Karpas-422 (cell line): ENCODE measurements around the gene SEMA3G. TPM values are rescaled to one million over a fixed set of nuclear protein-coding genes. Genes with fewer than 3 reads are reported as not detected.

ENCODE experiments used
- DNase-seq: peaks from one replicate; pipeline ENCODE4 v3.0.0-alpha.2; 2015
- H2AFZ ChIP-seq: fragments of 200-600 bp; sonication (generic); 2 replicates; pipeline ENCODE4 v1.6.1; 2014; ENCODE audit warnings: antibody characterized with exemption, low read length, mixed read lengths
- H3K27ac ChIP-seq: fragments of 200-600 bp; sonication (generic); 2 replicates; pipeline ENCODE4 v1.5.1; 2014; ENCODE audit warnings: mild to moderate bottlenecking, low read length, moderate library complexity
- H3K27me3 ChIP-seq: fragments of 200-600 bp; sonication (generic); 2 replicates; pipeline ENCODE4 v1.6.1; 2014; ENCODE audit warnings: low read length, mixed read lengths
- H3K36me3 ChIP-seq: fragments of 200-600 bp; sonication (generic); 2 replicates; pipeline ENCODE4 v1.6.1; 2014; ENCODE audit warnings: low read length, mixed read lengths; ENCODE audit not compliant: insufficient read depth
- H3K4me1 ChIP-seq: fragments of 200-600 bp; sonication (generic); 2 replicates; pipeline ENCODE4 v1.6.1; 2014; ENCODE audit warnings: mild to moderate bottlenecking, low read length, mixed read lengths
- H3K4me2 ChIP-seq: fragments of 200-600 bp; sonication (generic); 2 replicates; pipeline ENCODE4 v1.6.1; 2014; ENCODE audit warnings: low read length, low read depth, mild to moderate bottlenecking; ENCODE audit not compliant: poor library complexity, severe bottlenecking
- H3K4me3 ChIP-seq: fragments of 200-600 bp; sonication (generic); 2 replicates; pipeline ENCODE4 v1.5.1; 2014; ENCODE audit warnings: mild to moderate bottlenecking, antibody characterized with exemption, low read length, mixed read lengths
- H3K79me2 ChIP-seq: fragments of 200-600 bp; sonication (generic); 2 replicates; pipeline ENCODE4 v1.6.1; 2014; ENCODE audit warnings: mild to moderate bottlenecking, low read length, mixed read lengths
- H3K9ac ChIP-seq: fragments of 200-600 bp; sonication (generic); 2 replicates; pipeline ENCODE4 v1.6.0; 2014; ENCODE audit warnings: low read length
- H3K9me2 ChIP-seq: fragments of 200-600 bp; sonication (generic), shearing (Covaris generic); replicated peaks from 2 replicates; pipeline ENCODE4 v1.6.0; 2014; ENCODE audit warnings: mild to moderate bottlenecking, low read length, moderate library complexity; ENCODE audit not compliant: insufficient read depth
- H3K9me3 ChIP-seq: fragments of 300-700, 200-600 bp; sonication (generic); 2 replicates; pipeline ENCODE4 v1.6.1; 2014; ENCODE audit warnings: low read length, mixed read lengths
- H4K20me1 ChIP-seq: fragments of 200-600 bp; sonication (generic); 2 replicates; pipeline ENCODE4 v1.6.1; 2014; ENCODE audit warnings: mild to moderate bottlenecking, antibody characterized with exemption, low read length, low read depth; ENCODE audit not compliant: insufficient read depth
- total RNA-seq: library from RNA; depleted of rRNA; stranded (reverse); fragments of >200 nt; shearing (Covaris generic); gene quantifications from 2 replicates; pipeline ENCODE4 v1.2.3, GENCODE V29; 2014; ENCODE audit warnings: low replicate concordance

Gene SEMA3G
- total RNA-seq, 1 experiment from 2014 or later: not detected

DNA sequence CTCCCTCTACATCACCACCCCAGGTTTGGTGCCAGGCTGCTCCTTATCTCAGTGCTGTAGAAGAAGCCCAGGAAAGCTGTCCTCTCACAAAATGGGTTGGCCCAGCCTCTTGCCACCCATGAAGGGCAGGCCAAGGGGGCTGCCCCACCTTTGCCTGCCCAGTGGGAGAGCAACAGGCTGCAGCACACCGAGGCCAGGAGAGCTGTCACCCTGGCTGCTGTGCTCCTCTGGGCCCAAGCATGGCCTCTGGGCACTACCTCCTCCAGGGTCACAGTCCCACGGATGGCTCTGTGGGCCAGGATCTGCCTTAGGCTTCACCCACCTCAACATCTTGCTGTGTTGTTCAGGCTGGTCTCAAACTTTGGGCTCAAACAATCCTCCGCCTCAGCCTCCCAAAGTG lies 43.8 kb upstream of the SEMA3G start:
- Histone ChIP-seq H3K27ac (no peak overlapping the region), H3K79me2 (no peaks in the 10 kb centered on the region), H2AFZ (no peak overlapping the region), H3K9me3 (no peaks in the 10 kb centered on the region), H3K36me3 (0 out of 2 replicates have a peak, but pooled peaks cover 2% of the 10 kb centered on the region), H4K20me1 (no peaks in the 10 kb centered on the region), H3K4me2 (no peak overlapping the region), H3K9ac (no peak overlapping the region), H3K4me1 (no peaks in the 10 kb centered on the region), H3K9me2 (no peaks in the 10 kb centered on the region), H3K4me3 (no peak overlapping the region), H3K27me3 (no peaks in the 10 kb centered on the region)
- DNase-seq: no peak

DNA sequence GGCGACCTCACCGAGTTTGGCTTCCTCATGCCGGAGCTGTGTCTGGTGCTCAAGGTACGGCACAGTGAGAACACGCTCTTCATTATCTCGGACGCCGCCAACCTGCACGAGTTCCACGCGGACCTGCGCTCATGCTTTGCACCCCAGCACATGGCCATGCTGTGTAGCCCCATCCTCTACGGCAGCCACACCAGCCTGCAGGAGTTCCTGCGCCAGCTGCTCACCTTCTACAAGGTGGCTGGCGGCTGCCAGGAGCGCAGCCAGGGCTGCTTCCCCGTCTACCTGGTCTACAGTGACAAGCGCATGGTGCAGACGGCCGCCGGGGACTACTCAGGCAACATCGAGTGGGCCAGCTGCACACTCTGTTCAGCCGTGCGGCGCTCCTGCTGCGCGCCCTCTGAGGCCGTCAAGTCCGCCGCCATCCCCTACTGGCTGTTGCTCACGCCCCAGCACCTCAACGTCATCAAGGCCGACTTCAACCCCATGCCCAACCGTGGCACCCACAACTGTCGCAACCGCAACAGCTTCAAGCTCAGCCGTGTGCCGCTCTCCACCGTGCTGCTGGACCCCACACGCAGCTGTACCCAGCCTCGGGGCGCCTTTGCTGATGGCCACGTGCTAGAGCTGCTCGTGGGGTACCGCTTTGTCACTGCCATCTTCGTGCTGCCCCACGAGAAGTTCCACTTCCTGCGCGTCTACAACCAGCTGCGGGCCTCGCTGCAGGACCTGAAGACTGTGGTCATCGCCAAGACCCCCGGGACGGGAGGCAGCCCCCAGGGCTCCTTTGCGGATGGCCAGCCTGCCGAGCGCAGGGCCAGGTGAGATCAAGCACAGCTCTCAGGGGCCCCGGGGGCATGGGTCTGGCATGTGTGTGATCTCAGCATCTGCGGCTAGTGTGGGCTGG lies 43.1 kb upstream of the SEMA3G start:
- no peaks in the 10 kb centered on the region for H3K9me3 ChIP-seq
- H3K36me3 ChIP-seq: 0 out of 2 replicates have a peak, but pooled peaks cover 2% of the 10 kb centered on the region
- no peak overlapping the region for H3K4me3 ChIP-seq
- no peak overlapping the region for H3K9ac ChIP-seq
- H3K79me2 ChIP-seq: no peaks in the 10 kb centered on the region
- H2AFZ ChIP-seq: no peak overlapping the region
- H3K4me2 ChIP-seq: no peak overlapping the region
- H3K4me1 ChIP-seq: no peaks in the 10 kb centered on the region
- H3K27ac ChIP-seq: no peak overlapping the region
- H4K20me1 ChIP-seq: no peaks in the 10 kb centered on the region
- H3K27me3 ChIP-seq: no peaks in the 10 kb centered on the region
- no peak for DNase-seq
- H3K9me2 ChIP-seq: no peaks in the 10 kb centered on the region

DNA sequence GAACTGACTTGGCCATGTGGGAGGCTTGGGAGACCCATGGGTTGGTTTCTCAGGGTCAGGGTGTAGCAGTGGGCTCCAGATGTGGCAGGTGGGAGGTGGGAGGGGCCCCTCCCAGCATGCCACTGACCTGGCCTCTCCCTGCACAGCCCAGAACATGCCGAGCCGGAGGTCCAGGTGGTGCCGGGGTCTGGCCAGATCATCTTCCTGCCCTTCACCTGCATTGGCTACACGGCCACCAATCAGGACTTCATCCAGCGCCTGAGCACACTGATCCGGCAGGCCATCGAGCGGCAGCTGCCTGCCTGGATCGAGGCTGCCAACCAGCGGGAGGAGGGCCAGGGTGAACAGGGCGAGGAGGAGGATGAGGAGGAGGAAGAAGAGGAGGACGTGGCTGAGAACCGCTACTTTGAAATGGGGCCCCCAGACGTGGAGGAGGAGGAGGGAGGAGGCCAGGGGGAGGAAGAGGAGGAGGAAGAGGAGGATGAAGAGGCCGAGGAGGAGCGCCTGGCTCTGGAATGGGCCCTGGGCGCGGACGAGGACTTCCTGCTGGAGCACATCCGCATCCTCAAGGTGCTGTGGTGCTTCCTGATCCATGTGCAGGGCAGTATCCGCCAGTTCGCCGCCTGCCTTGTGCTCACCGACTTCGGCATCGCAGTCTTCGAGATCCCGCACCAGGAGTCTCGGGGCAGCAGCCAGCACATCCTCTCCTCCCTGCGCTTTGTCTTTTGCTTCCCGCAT lies 42.3 kb upstream of the SEMA3G start:
- Histone ChIP-seq H3K4me1 (no peaks in the 10 kb centered on the region), H3K36me3 (0 out of 2 replicates have a peak, but pooled peaks cover 2% of the 10 kb centered on the region), H3K9ac (no peak overlapping the region), H3K27me3 (no peaks in the 10 kb centered on the region), H3K27ac (no peak overlapping the region), H3K9me2 (no peaks in the 10 kb centered on the region), H3K79me2 (no peaks in the 10 kb centered on the region), H4K20me1 (no peaks in the 10 kb centered on the region), H3K4me2 (no peak overlapping the region), H2AFZ (no peak overlapping the region), H3K4me3 (no peak overlapping the region), H3K9me3 (no peaks in the 10 kb centered on the region)
- no peak for DNase-seq

DNA sequence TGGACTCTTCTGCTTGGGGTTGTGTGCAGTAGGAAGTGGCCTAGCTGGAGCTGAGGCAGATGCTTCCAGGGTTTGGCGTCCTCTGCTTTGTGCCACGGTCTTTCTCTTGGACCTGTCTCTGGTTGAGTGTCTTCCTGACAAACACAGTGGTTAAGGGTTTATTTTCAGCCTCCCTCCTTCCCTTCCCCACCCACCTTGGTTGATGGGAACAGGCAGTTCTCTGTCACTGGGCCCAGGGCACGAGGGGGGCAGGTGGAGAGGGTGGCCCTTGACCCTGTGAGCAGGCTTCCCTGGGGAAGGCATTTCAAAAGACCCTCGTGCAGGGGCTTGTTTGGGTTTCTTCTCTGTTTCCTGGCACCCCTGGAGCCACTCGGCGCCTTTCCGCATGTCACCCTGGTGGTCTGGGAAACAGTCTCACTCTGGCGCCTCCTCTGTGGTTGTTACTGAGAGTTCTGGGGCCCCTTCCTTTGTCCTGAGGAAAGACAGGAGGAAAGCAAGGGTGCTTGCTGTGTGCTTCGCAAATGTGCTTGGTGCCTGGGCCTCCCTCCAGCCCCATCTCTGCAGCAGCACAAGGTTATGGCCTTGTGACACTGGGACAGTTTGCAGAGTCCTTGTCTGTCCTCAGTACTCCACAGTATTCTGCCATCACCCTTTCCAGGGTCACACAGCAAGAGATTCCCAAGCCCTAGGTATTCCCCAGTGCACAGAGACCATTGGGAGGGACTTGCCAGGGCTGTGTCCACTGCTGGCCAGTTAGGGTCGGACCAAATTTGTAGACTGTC lies 40.0 kb upstream of the SEMA3G start:
- Histone ChIP-seq H3K4me1 (no peaks in the 10 kb centered on the region), H3K36me3 (no peaks in the 10 kb centered on the region), H2AFZ (no peak overlapping the region), H3K27ac (no peak overlapping the region), H3K79me2 (no peaks in the 10 kb centered on the region), H3K9me2 (no peaks in the 10 kb centered on the region), H3K4me3 (no peak overlapping the region), H3K4me2 (no peak overlapping the region), H3K9me3 (no peaks in the 10 kb centered on the region), H3K9ac (no peak overlapping the region), H3K27me3 (no peaks in the 10 kb centered on the region), H4K20me1 (no peaks in the 10 kb centered on the region)
- no peak for DNase-seq

DNA sequence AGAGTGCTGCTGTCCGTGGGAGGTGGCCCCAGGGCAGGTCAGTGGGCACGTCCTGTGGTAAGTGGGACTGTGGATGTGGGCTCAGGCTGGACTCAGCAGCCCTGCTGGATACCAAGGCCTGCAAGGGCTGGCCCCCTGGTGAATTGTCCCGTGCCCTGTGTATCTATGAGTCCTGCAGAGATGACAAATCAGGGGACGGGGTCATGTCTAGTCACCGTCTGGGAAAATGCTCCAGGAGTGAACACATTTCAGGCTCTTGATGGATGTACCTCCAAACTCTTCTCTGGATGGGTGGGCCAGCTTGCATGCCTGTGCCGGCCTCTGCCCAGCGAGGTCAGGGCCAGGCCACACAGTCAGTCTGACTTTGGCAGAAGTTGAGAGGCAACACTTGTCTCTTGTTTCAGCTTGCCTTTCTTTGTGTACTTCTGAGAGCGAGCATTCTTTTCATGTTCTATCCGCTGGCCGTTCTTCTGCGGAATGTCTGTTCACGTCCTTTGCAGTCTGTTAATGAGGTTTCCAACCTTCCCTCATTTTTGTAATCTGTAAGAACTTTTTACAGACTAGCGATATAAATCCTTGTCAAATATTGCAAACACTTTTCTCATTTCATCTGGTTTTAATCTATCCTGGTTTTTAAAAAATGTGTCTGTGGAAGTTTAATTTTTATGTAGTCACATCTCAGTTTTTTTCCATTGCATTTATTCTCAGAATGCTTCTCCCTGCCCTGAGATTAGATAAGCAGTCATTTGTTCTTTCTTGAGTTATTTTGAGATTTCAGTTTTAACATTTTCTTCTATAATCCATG lies 38.9 kb upstream of the SEMA3G start:
- no peaks in the 10 kb centered on the region for H4K20me1 ChIP-seq
- H3K27ac ChIP-seq: no peak overlapping the region
- no peaks in the 10 kb centered on the region for H3K36me3 ChIP-seq
- no peaks in the 10 kb centered on the region for H3K27me3 ChIP-seq
- no peaks in the 10 kb centered on the region for H3K79me2 ChIP-seq
- no peaks in the 10 kb centered on the region for H3K9me3 ChIP-seq
- H3K9me2 ChIP-seq: no peaks in the 10 kb centered on the region
- no peak overlapping the region for H3K4me3 ChIP-seq
- no peak overlapping the region for H3K4me2 ChIP-seq
- H3K9ac ChIP-seq: no peak overlapping the region
- no peak for DNase-seq
- no peaks in the 10 kb centered on the region for H3K4me1 ChIP-seq
- no peak overlapping the region for H2AFZ ChIP-seq

DNA sequence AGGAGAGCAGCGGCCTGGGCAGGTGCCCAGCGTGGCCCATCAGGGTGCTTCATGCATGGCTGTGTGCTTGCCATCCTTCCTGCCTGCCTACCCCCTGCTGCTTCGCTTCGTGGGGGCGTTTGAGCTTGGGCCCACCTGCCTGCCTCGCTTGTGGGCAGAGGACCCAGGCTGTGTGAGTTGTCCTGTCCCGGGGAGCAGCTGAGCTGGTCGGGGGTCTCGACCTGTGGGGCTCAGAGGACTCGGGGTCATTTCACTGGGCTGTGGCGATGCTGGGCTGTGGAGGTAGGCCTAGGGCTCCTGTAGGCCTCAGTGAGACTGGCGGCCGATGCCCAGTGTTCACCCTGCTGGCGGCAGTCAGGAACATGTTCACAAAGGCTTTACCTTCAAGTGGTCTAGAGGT lies 38.2 kb upstream of the SEMA3G start:
- Histone ChIP-seq H3K4me3 (no peak overlapping the region), H3K9me3 (no peaks in the 10 kb centered on the region), H3K79me2 (no peaks in the 10 kb centered on the region), H3K4me1 (no peaks in the 10 kb centered on the region), H3K9me2 (no peaks in the 10 kb centered on the region), H3K36me3 (no peaks in the 10 kb centered on the region), H3K4me2 (no peak overlapping the region), H4K20me1 (no peaks in the 10 kb centered on the region), H2AFZ (no peak overlapping the region), H3K27me3 (no peaks in the 10 kb centered on the region), H3K27ac (no peak overlapping the region), H3K9ac (no peak overlapping the region)
- no peak for DNase-seq

DNA sequence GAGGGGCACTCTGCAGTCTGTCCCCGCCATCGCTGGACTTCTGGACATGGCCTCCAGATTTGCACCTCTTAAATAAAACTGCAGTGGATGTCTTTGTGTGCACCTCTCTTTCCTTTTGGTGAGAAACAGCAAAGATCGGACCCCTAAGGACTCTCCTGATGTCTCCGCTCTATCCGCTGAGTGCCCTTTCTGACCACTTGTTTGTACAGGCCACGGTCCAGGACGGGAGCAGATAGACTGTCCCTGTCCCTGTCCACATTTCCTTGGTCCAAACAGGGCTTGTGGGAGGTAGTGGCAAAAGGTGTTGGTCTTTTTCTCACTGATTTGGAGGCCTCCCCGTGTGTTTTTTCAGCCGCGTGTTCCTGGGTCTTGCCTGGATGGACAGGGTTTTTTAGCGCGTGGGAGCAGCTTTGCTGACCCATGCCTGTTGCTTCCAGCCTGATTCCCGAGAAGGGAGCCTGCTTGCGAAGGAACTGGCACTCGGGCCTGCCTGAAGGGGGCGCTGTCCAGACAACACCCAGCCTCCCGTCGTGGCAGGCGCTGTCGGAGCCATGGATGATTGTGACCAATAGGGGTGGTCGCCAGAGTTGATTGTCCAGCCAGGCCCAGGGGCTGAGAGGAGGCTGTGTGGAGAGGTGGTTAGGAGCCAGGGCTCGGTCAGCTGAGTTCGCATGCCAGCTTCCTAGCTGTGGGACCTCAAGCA lies 37.1 kb upstream of the SEMA3G start:
- Histone ChIP-seq H3K9me3 (no peaks in the 10 kb centered on the region), H3K9ac (no peak overlapping the region), H4K20me1 (no peaks in the 10 kb centered on the region), H3K4me2 (no peak overlapping the region), H3K4me1 (no peaks in the 10 kb centered on the region), H3K27me3 (no peaks in the 10 kb centered on the region), H3K36me3 (peaks cover 6% of the 10 kb centered on the region; the same call in 1 of the 2 replicates), H3K4me3 (no peak overlapping the region), H3K27ac (no peak overlapping the region), H2AFZ (no peak overlapping the region), H3K79me2 (no peaks in the 10 kb centered on the region), H3K9me2 (no peaks in the 10 kb centered on the region)
- no peak for DNase-seq
